ENCODE measurements around the gene BSPRY. TPM values are rescaled to one million over a fixed set of nuclear protein-coding genes. Genes with fewer than 3 reads are reported as not detected.

BSPRY gene
- total RNA-seq, 1 donor: not detected

GRCh38 chr9:113340011-113340699, 9.2 kb upstream of the BSPRY start, which contains the start of gene WDR31:
Gene WDR31 (minus strand): TSS chr9:113340275. CDS start chr9:113332022, 8,253 bp downstream.
- H3K4me3 ChIP-seq (ENCODE audit: low read depth, low read length): peak within 1 kb of the TSS; percentile 88

DNA sequence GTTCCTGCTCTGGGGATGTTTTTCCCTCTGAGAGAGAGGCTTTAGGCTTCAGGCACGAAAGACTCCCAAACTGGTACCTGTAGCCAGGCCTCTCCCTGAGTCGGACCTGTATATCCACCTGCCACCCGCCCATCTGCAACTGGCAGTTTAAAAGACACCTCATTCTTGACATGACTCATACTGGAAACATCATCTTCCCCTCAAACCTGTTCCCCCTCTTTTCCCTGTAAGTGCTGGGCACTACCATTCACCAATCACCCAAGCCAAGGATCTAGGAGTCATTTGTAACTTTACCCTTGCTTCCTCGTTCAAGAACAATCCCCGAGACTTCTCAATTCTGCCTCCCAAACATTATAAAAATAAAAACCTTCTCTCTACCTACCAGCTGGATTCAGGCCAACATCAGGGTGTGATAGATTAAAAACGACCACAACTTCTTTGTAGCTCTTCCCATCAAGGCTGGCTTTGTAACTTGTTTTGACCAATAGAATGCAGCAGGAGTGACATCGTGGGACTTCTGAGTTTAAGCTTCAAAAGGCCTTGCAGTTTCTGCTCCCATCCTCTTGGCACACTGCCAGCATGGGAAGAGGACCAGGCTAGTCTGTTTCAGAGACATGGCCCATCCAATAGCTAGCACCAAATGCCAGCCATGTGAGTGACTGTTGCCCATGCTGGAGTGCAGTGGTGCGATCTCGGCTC, 7.5 kb upstream of the BSPRY start:
- no peak overlapping the region for H3K4me3 ChIP-seq (ENCODE audit: low read depth, low read length)
- TF ChIP-seq CTCF (IDR thresholded peaks at IDR 0.05; ENCODE audit: insufficient read depth, low read length): no peak
- no peak for DNase-seq (ENCODE audit: low read depth)

More at GRCh38 chr9:113340011-113340699, 9.2 kb upstream of the BSPRY start, which contains the start of gene WDR31:
- DNase-seq (ENCODE audit: low read depth): peak; percentile 92
- TF ChIP-seq CTCF (IDR thresholded peaks at IDR 0.05; ENCODE audit: insufficient read depth, low read length): no peak

DNA sequence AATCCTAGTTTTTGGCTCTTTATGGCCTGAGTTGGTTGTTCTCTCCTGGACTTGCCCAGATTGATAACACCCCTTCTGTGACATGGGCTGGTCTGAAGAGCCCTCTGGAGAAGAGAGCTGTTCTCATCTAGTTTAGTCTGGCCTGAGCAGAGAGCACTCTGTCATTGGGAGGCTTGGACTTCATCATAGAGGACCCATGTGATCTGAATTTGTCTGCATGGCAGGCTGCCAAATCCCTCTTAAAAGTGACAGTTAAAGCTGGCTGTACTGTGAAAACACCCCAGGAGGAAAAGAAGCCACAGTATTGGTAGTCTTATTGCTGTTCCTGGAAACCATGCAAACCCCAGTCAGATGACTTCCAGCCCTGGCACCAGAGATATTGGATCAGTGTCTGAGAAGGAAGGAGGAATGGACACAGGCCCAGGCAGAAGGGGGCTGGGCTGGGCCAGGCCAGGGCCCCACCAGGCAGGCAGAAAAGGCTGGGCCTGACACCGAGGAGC, 5.6 kb upstream of the BSPRY start:
- TF ChIP-seq CTCF (IDR thresholded peaks at IDR 0.05; ENCODE audit: insufficient read depth, low read length): no peak
- DNase-seq (ENCODE audit: low read depth): peak; percentile 96

DNA sequence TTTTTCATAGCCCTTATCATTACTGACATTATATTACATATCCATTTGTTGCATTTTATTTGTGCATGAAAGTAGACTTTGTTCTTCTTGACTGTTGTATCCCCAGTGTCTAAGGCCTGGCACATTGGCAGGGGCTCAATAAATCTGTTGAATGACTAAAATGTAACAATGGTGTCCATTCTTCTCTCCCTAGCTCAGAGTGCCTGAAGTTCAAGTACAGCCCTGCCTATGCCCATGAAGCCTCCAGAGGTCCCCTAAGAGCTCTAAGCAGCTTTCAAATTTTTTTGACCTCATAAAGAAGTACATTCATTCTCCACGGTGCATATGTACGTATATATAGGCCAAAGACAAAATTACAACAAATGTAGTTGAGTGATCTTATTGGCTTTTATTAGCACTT, 4.2 kb upstream of the BSPRY start:
- TF ChIP-seq CTCF (IDR thresholded peaks at IDR 0.05; ENCODE audit: insufficient read depth, low read length): no peak
- no peak for DNase-seq (ENCODE audit: low read depth)
- no peak overlapping the region for H3K4me3 ChIP-seq (ENCODE audit: low read depth, low read length)

More for the DNA sequence above, 5.6 kb upstream of the BSPRY start:
- H3K4me3 ChIP-seq (ENCODE audit: low read depth, low read length): no peak overlapping the region

DNA sequence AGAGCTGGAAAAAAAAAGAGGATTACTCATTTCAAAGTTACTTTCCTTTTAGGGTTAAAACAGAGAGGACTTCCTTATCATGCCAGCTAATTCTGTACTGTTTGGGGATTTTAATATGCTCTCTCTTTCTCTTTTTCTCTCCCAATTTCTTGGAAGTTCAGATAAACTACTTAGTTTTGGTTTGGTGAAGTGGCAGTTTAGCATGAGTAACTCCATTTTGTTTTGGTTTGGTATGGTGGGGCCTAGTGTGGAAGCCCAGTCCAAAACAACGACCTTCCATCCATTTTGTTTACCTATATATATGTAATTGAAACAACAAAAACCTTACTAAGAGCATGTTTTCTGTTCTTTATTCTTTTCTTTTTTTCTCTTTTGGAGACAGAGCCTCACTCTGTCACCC, 3.7 kb upstream of the BSPRY start:
- no peak for DNase-seq (ENCODE audit: low read depth)
- no peak overlapping the region for H3K4me3 ChIP-seq (ENCODE audit: low read depth, low read length)
- TF ChIP-seq CTCF (IDR thresholded peaks at IDR 0.05; ENCODE audit: insufficient read depth, low read length): no peak

- TF ChIP-seq CTCF (IDR thresholded peaks at IDR 0.05; ENCODE audit: insufficient read depth, low read length): no peak
- no peak overlapping the region for H3K4me3 ChIP-seq (ENCODE audit: low read depth, low read length)
Observed at GRCh38 chr9:113348437-113348836, 904 bp upstream of the BSPRY start.

More at GRCh38 chr9:113348437-113348836, 904 bp upstream of the BSPRY start:
- no peak for DNase-seq (ENCODE audit: low read depth)
